HEK293 (cell line): ENCODE data around the gene ZBED4.

Experiments
- CTCF ChIA-PET: fragments of 350-600 bp; formaldehyde crosslinking; extraction: SDS; loops from one replicate; lab custom pipeline; 2021; ENCODE audit warnings: antibody characterized with exemption; lab: Yijun Ruan, JAX
- POLR2A ChIA-PET: fragments of 300-600 bp; formaldehyde crosslinking; extraction: SDS; loops from one replicate; lab custom pipeline; 2020; ENCODE audit warnings: antibody characterized with exemption, inconsistent platforms; lab: Yijun Ruan, JAX
- H3K27ac ChIP-seq: fragments of 200-500 bp; sonication (Bioruptor generic); 2 replicates; pipeline ENCODE4 v1.5.1; 2014; ENCODE audit warnings: low read depth, low read length, control low read depth, inconsistent platforms; ENCODE audit errors: extremely low read depth
- H3K36me3 ChIP-seq, 2 experiments: fragments of 200-500 bp in 1 of 2; sonication (Bioruptor generic) in 1 of 2; 1 replicate in 1 of 2; 2 replicates in 1 of 2; pipeline ENCODE4 v1.5.1; 2014 to 2017; ENCODE audit warnings: inconsistent platforms in 2 of 2, low read length in 2 of 2; ENCODE audit not compliant: control insufficient read depth in 2 of 2, insufficient read depth in 1 of 2
- H3K4me1 ChIP-seq: fragments of 200-500 bp; sonication (Bioruptor generic); 2 replicates; pipeline ENCODE4 v1.5.1; 2014; ENCODE audit warnings: mild to moderate bottlenecking, low read length, inconsistent platforms; ENCODE audit not compliant: control insufficient read depth, insufficient read depth
- H3K4me3 ChIP-seq: 2 replicates; pipeline ENCODE4 v1.5.1; 2011; ENCODE audit warnings: low read depth, mild to moderate bottlenecking, control low read depth, low read length, moderate library complexity
- H3K9me3 ChIP-seq: fragments of 200-500 bp; sonication (Bioruptor generic); 2 replicates; pipeline ENCODE4 v1.5.1; 2014; ENCODE audit warnings: low read depth, low read length, inconsistent platforms; ENCODE audit not compliant: control insufficient read depth, insufficient read depth
- GFI1B ChIP-seq: fragments of 450-650 bp; formaldehyde crosslinking; IDR thresholded peaks from 2 replicates; pipeline ENCODE4 v1.5.1; 2016; ENCODE audit warnings: missing biosample characterization, missing genetic modification characterization
- GLIS1 ChIP-seq: fragments of 450-650 bp; formaldehyde crosslinking; IDR thresholded peaks from 2 replicates; pipeline ENCODE4 v1.5.1; 2016; ENCODE audit warnings: missing biosample characterization, missing genetic modification characterization
- REPIN1 ChIP-seq: fragments of 450-650 bp; formaldehyde crosslinking; IDR thresholded peaks from 2 replicates; pipeline ENCODE4 v1.5.1; 2017; ENCODE audit warnings: missing biosample characterization, missing genetic modification characterization, low read depth
- SP3 ChIP-seq: fragments of 450-650 bp; formaldehyde crosslinking; IDR thresholded peaks from 2 replicates; pipeline ENCODE4 v1.5.1; 2016; ENCODE audit warnings: missing biosample characterization, missing genetic modification characterization
- WT1 ChIP-seq: fragments of 450-650 bp; formaldehyde crosslinking; IDR thresholded peaks from 2 replicates; pipeline ENCODE4 v1.5.1; 2016; ENCODE audit warnings: missing biosample characterization, missing genetic modification characterization
- ZFP37 ChIP-seq: fragments of 450-650 bp; formaldehyde crosslinking; IDR thresholded peaks from 2 replicates; pipeline ENCODE4 v1.5.1; 2016; ENCODE audit warnings: missing biosample characterization, missing genetic modification characterization
- ZIC2 ChIP-seq: fragments of 450-650 bp; formaldehyde crosslinking; IDR thresholded peaks from 2 replicates; pipeline ENCODE4 v1.5.1; 2016; ENCODE audit warnings: missing biosample characterization, missing genetic modification characterization
- ZNF132 ChIP-seq: fragments of 450-650 bp; formaldehyde crosslinking; IDR thresholded peaks from 2 replicates; pipeline ENCODE4 v1.5.1; 2017; ENCODE audit warnings: missing biosample characterization, missing genetic modification characterization, borderline replicate concordance
- ZNF138 ChIP-seq: fragments of 450-650 bp; formaldehyde crosslinking; IDR thresholded peaks from 2 replicates; pipeline ENCODE4 v1.5.1; 2016; ENCODE audit warnings: missing biosample characterization, missing genetic modification characterization, borderline replicate concordance
- ZNF175 ChIP-seq: fragments of 450-650 bp; formaldehyde crosslinking; IDR thresholded peaks from 2 replicates; pipeline ENCODE4 v1.5.1; 2016; ENCODE audit warnings: missing biosample characterization, missing genetic modification characterization
- ZNF274 ChIP-seq, 2 experiments: fragments of 200-500 bp in 1 of 2; fragments of 450-650 bp in 1 of 2; sonication (Bioruptor generic) in 1 of 2; formaldehyde crosslinking in 1 of 2; IDR thresholded peaks; 2 replicates each; pipeline versions ENCODE4 v1.5.1 to v1.6.1; 2014 to 2016; ENCODE audit warnings: borderline replicate concordance in 1 of 2, inconsistent platforms in 1 of 2, low read length in 1 of 2, missing biosample characterization in 1 of 2, missing genetic modification characterization in 1 of 2
- ZNF302 ChIP-seq: fragments of 450-650 bp; formaldehyde crosslinking; IDR thresholded peaks from 2 replicates; pipeline ENCODE4 v1.5.1; 2016; ENCODE audit warnings: missing biosample characterization, missing genetic modification characterization, low read depth
- ZNF394 ChIP-seq: fragments of 450-650 bp; formaldehyde crosslinking; IDR thresholded peaks from 2 replicates; pipeline ENCODE4 v1.5.1; 2016; ENCODE audit warnings: missing biosample characterization, missing genetic modification characterization, mild to moderate bottlenecking, moderate library complexity, borderline replicate concordance
- ZNF473 ChIP-seq: fragments of 450-650 bp; formaldehyde crosslinking; IDR thresholded peaks from 2 replicates; pipeline ENCODE4 v1.5.1; 2017; ENCODE audit warnings: missing biosample characterization, missing genetic modification characterization
- ZNF530 ChIP-seq: fragments of 450-650 bp; formaldehyde crosslinking; IDR thresholded peaks from 2 replicates; pipeline ENCODE4 v1.5.1; 2016; ENCODE audit warnings: low read depth, missing biosample characterization, missing genetic modification characterization
- ZNF610 ChIP-seq: fragments of 450-650 bp; formaldehyde crosslinking; IDR thresholded peaks from 2 replicates; pipeline ENCODE4 v1.5.1; 2016; ENCODE audit warnings: missing biosample characterization, missing genetic modification characterization, borderline replicate concordance
- ZNF664 ChIP-seq: fragments of 450-650 bp; formaldehyde crosslinking; IDR thresholded peaks from 2 replicates; pipeline ENCODE4 v1.5.1; 2016; ENCODE audit warnings: missing biosample characterization, missing genetic modification characterization
- ZNF707 ChIP-seq: fragments of 450-650 bp; formaldehyde crosslinking; IDR thresholded peaks from 2 replicates; pipeline ENCODE4 v1.5.1; 2016; ENCODE audit warnings: missing biosample characterization, missing genetic modification characterization
- TF ChIP-seq, protein P1 (sequence below): fragments of 450-650 bp; formaldehyde crosslinking; IDR thresholded peaks from 2 replicates; pipeline ENCODE4; 2016; ENCODE audit warnings: missing biosample characterization, missing genetic modification characterization
- TF ChIP-seq, protein P2 (sequence below): fragments of 450-650 bp; formaldehyde crosslinking; IDR thresholded peaks from 2 replicates; pipeline ENCODE4 v1.5.1; 2017; ENCODE audit warnings: missing biosample characterization, missing genetic modification characterization
- TF ChIP-seq, protein P3 (sequence below): fragments of 450-650 bp; formaldehyde crosslinking; IDR thresholded peaks from 2 replicates; pipeline ENCODE4 v1.5.1; 2016; ENCODE audit warnings: missing biosample characterization, missing genetic modification characterization
- TF ChIP-seq, protein P4 (sequence below): fragments of 450-650 bp; formaldehyde crosslinking; IDR thresholded peaks from 2 replicates; pipeline ENCODE4 v1.5.1; 2016; ENCODE audit warnings: missing biosample characterization, missing genetic modification characterization
- TF ChIP-seq, protein P5 (sequence below): fragments of 450-650 bp; formaldehyde crosslinking; IDR thresholded peaks from 2 replicates; pipeline ENCODE4 v1.5.1; 2016; ENCODE audit warnings: missing biosample characterization, missing genetic modification characterization

The ZBED4 gene

DNA sequence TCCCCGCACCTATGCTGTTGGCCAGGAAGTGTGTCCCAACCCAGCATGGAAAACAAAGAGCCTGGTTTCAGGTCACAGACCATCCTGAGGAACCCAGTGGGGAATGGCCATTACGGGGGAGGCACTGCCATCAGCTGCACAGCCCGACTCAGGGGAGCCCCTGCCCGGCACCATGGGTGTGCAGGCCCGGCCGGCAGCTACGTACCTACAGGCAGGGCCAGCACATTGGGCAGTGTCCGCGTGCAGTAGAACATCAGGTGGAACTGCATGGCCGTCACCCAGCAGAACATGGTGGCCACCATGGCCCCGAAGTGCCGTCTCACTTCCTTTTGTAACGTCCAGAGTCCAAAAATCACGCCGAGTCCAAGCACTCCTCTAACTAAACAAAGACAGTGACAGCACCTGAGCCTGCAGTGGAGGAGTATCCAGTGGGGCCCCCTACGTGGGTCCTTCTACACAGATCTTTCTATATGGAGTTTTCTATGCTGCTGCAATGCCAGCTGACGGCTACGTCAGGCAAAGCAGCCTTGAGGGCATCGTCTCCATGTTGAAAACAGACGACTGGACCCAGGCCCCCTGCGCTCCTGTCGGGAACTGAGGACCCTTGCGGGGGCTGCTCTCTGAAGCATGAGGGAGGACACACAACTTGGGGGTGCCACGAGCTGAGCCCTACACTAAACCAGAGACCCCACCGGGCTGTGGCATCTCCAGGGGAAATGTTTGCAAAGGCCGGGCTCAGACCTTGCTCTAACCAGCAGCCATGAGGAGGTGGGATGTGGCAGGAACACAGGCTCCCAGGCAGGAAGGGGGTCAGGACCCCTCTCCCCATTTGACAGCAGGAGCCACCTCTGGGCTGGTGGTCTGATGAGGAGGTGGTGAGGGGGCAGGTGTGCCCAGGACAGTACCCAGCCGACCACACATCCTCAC, 56.8 kb downstream of the ZBED4 start:
- Histone ChIP-seq H3K9me3 (no peaks in the 10 kb centered on the region), H3K4me1 (no peaks in the 10 kb centered on the region), H3K36me3 (peaks cover 9 to 74% of the 10 kb centered on the region in 2 experiments; a peak in 2 of 3 replicates), H3K27ac (no peak overlapping the region)
- POLR2A ChIA-PET, result no interaction called here
- no peak for TF ChIP-seq ZNF175 (tag by site-specific recombination)
- TF ChIP-seq ZIC2 (tag by site-specific recombination), result no peak
- TF ChIP-seq ZNF132, result no peak
- no peak for TF ChIP-seq ZNF394 (tag by site-specific recombination)
- no peak for TF ChIP-seq ZNF302 (tag by site-specific recombination)
- no peak for TF ChIP-seq ZNF610 (tag by site-specific recombination)
- no peak for TF ChIP-seq SP3 (tag by site-specific recombination)
- no peak for TF ChIP-seq ZNF530 (tag by site-specific recombination)
- TF ChIP-seq, protein P1, sequence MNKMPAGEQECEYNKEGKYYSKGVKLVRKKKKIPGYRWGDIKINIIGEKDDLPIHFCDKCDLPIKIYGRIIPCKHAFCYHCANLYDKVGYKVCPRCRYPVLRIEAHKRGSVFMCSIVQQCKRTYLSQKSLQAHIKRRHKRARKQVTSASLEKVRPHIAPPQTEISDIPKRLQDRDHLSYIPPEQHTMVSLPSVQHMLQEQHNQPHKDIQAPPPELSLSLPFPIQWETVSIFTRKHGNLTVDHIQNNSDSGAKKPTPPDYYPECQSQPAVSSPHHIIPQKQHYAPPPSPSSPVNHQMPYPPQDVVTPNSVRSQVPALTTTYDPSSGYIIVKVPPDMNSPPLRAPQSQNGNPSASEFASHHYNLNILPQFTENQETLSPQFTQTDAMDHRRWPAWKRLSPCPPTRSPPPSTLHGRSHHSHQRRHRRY (tag by site-specific recombination), result no peak
- TF ChIP-seq ZFP37 (tag by site-specific recombination), result no peak
- no peak for TF ChIP-seq ZNF664 (tag by site-specific recombination)
- no peak for TF ChIP-seq ZNF274 (IDR thresholded peaks at IDR 0.05; ENCODE audit: low read length)
- TF ChIP-seq ZNF274 (tag by site-specific recombination; IDR thresholded peaks at IDR 0.05; ENCODE audit: borderline replicate concordance), result no peak
- TF ChIP-seq, all 188 proteins: peak for 0
- H3K4me3 ChIP-seq, result no peak overlapping the region
- CTCF ChIA-PET, result no interaction called here

DNA sequence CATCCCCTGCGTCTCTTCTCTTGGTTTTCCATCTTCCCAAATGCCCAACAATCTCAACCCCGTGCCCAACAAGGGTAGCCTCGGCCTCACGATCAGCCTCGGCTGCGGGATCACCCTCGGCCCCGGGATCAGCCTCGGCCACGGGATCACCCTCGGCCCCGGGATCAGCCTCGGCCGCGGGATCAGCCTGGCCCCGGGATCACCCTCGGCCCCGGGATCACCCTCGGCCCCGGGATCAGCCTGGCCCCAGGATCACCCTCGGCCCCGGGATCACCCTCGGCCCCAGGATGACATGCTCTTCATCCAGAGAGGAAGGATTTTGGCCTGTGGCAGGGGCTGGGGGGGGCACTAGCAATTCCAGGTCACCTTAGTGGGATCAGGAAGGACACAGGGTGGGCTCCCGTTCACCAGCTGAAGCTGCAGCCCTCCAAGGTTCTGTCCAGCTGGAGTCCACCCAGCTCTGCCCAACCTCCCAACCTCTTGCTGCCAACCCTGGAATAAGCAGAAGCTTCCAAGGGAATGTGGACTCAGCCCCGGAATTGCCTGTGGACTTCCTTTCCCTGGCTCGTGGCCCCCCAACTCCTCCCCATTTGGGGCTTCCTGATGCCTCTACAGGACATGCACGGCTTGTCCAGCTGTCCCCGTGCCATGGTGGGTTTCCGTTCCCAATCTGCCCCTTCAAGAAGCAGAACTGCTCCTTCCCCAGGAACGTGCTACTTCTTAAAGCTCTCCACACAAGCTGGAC, 58.4 kb downstream of the ZBED4 start:
- CTCF ChIA-PET, result interaction anchor here (0.7 kb wide), 1 partner anchor 120 kb away, joined by 4 read pairs; no protein-coding TSS in a partner anchor
- H3K36me3 ChIP-seq, result peaks cover 9 to 60% of the 10 kb centered on the region in 2 experiments; a peak in 2 of 3 replicates
- no peak overlapping the region for H3K4me3 ChIP-seq
- POLR2A ChIA-PET, result interaction anchor here (1.0 kb wide), 2 partner anchors 55 to 99 kb away, joined by 3 read pairs; no protein-coding TSS in a partner anchor
- no peaks in the 10 kb centered on the region for H3K4me1 ChIP-seq
- H3K9me3 ChIP-seq, result no peaks in the 10 kb centered on the region
- no peak overlapping the region for H3K27ac ChIP-seq
- TF ChIP-seq GLIS1 (no peak), ZNF707 (tag by site-specific recombination) (no peak), GFI1B (tag by site-specific recombination) (no peak), REPIN1 (tag by site-specific recombination) (no peak), ZNF138 (tag by site-specific recombination) (no peak), WT1 (no peak), ZNF473 (no peak)
- TF ChIP-seq, protein P2, sequence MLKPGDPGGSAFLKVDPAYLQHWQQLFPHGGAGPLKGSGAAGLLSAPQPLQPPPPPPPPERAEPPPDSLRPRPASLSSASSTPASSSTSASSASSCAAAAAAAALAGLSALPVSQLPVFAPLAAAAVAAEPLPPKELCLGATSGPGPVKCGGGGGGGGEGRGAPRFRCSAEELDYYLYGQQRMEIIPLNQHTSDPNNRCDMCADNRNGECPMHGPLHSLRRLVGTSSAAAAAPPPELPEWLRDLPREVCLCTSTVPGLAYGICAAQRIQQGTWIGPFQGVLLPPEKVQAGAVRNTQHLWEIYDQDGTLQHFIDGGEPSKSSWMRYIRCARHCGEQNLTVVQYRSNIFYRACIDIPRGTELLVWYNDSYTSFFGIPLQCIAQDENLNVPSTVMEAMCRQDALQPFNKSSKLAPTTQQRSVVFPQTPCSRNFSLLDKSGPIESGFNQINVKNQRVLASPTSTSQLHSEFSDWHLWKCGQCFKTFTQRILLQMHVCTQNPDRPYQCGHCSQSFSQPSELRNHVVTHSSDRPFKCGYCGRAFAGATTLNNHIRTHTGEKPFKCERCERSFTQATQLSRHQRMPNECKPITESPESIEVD (tag by site-specific recombination), result no peak
- TF ChIP-seq, protein P3, sequence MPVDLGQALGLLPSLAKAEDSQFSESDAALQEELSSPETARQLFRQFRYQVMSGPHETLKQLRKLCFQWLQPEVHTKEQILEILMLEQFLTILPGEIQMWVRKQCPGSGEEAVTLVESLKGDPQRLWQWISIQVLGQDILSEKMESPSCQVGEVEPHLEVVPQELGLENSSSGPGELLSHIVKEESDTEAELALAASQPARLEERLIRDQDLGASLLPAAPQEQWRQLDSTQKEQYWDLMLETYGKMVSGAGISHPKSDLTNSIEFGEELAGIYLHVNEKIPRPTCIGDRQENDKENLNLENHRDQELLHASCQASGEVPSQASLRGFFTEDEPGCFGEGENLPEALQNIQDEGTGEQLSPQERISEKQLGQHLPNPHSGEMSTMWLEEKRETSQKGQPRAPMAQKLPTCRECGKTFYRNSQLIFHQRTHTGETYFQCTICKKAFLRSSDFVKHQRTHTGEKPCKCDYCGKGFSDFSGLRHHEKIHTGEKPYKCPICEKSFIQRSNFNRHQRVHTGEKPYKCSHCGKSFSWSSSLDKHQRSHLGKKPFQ (tag by site-specific recombination), result no peak
- TF ChIP-seq, protein P4, sequence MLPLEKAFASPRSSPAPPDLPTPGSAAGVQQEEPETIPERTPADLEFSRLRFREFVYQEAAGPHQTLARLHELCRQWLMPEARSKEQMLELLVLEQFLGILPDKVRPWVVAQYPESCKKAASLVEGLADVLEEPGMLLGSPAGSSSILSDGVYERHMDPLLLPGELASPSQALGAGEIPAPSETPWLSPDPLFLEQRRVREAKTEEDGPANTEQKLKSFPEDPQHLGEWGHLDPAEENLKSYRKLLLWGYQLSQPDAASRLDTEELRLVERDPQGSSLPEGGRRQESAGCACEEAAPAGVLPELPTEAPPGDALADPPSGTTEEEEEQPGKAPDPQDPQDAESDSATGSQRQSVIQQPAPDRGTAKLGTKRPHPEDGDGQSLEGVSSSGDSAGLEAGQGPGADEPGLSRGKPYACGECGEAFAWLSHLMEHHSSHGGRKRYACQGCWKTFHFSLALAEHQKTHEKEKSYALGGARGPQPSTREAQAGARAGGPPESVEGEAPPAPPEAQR (tag by site-specific recombination), result no peak
- TF ChIP-seq, protein P1 (tag by site-specific recombination), result no peak
- TF ChIP-seq, protein P5, sequence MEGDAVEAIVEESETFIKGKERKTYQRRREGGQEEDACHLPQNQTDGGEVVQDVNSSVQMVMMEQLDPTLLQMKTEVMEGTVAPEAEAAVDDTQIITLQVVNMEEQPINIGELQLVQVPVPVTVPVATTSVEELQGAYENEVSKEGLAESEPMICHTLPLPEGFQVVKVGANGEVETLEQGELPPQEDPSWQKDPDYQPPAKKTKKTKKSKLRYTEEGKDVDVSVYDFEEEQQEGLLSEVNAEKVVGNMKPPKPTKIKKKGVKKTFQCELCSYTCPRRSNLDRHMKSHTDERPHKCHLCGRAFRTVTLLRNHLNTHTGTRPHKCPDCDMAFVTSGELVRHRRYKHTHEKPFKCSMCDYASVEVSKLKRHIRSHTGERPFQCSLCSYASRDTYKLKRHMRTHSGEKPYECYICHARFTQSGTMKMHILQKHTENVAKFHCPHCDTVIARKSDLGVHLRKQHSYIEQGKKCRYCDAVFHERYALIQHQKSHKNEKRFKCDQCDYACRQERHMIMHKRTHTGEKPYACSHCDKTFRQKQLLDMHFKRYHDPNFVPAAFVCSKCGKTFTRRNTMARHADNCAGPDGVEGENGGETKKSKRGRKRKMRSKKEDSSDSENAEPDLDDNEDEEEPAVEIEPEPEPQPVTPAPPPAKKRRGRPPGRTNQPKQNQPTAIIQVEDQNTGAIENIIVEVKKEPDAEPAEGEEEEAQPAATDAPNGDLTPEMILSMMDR (tag by site-specific recombination), result no peak
